ENCODE results near the gene CHIC2. TPM values are rescaled to one million over a fixed set of nuclear protein-coding genes. Genes with fewer than 3 reads are reported as not detected.

CHIC2 gene
- total RNA-seq, 5 donors from 2014 or later (not counting 1 experiment from before 2014, with no cell fraction given), result 38.8 to 59.3 (median 40.5) TPM

DNA sequence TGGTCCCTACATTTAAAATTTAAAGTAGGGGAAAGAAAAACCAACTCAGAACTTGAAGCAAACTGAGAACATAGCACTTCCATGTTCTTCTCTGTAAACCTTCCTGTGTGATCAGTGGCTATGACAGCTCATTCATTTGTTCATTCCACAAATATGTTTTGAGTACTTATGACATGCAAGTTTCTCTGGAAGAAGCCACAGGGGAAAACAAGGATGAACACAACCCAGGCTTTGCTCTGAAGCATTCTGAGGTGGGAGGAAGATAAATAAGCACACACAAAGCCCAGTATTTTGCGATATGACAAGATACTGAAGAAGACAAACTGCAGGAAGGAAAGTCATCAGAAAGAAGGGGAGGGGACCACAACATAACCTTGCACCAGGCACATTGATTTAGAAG lies 96.4 kb downstream of the CHIC2 start:
- DNase-seq (no peak), ATAC-seq (replicated peaks in 1 of 4) (no peak)
- Mint-ChIP-seq H3K4me1 (no peaks in the 10 kb centered on the region), H3K4me3 (no peak overlapping the region), H3K9me3 (peaks cover 0 to 3% (median 0%) of the 10 kb centered on the region in 3 donors), H3K27ac (no peak overlapping the region), H3K36me3 (peaks cover 9% of the 10 kb centered on the region), H3K27me3 (no peaks in the 10 kb centered on the region)
- ChIA-PET POLR2A (no interaction called here), CTCF (no interaction called here)
- WGBS (ENCODE audit: insufficient coverage), result no CpG with 5 or more reads among the region's 1 CpG
- H3K9me3 ChIP-seq, result no peaks in the 10 kb centered on the region
- no peak overlapping the region for H3K27ac ChIP-seq (ENCODE audit: low read length)
- no peaks in the 10 kb centered on the region for H3K27me3 ChIP-seq (replicated peaks in 1 of 2; ENCODE audit: control insufficient read depth in 2 of 2, extremely low read depth in 1 of 2, insufficient read depth in 2 of 2, low read length in 1 of 2)
- no peaks in the 10 kb centered on the region for H3K36me3 ChIP-seq (ENCODE audit: control insufficient read depth in 2 of 2, extremely low read depth in 1 of 2, insufficient read depth in 1 of 2, low read length in 1 of 2)
- no peak overlapping the region for H3K4me3 ChIP-seq (ENCODE audit: control insufficient read depth in 1 of 2, extremely low read depth in 1 of 2, low read length in 1 of 2)
- no peaks in the 10 kb centered on the region for H3K4me1 ChIP-seq (ENCODE audit: control insufficient read depth in 1 of 2, extremely low read depth in 1 of 2, insufficient read depth in 2 of 2, low read length in 2 of 2)

DNA sequence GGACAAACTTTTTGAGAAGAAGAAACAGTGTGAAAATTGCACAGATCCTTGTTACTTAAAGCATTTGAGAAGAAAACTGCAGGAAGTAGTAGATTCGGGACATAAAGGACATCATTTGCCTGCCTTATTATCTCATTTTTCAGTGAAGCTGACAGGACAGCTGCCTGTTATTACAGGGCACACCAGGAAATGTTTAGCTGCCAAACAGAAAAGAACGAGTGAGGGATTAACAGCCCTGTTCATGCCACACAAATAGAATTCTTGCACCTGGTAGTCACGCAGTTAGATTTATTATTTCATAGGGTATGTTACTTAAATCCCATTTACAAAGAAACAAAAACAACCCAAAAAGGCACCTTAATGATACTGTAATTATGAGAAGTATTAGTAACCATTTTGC lies 100.6 kb downstream of the CHIC2 start:
- Histone ChIP-seq H3K9me3 (no peaks in the 10 kb centered on the region), H3K4me3 (ENCODE audit: control insufficient read depth in 1 of 2, extremely low read depth in 1 of 2, low read length in 1 of 2) (no peak overlapping the region), H3K4me1 (ENCODE audit: control insufficient read depth in 1 of 2, extremely low read depth in 1 of 2, insufficient read depth in 2 of 2, low read length in 2 of 2) (no peaks in the 10 kb centered on the region), H3K36me3 (ENCODE audit: control insufficient read depth in 2 of 2, extremely low read depth in 1 of 2, insufficient read depth in 1 of 2, low read length in 1 of 2) (no peaks in the 10 kb centered on the region), H3K27me3 (replicated peaks in 1 of 2; ENCODE audit: control insufficient read depth in 2 of 2, extremely low read depth in 1 of 2, insufficient read depth in 2 of 2, low read length in 1 of 2) (no peaks in the 10 kb centered on the region), H3K27ac (ENCODE audit: low read length) (no peak overlapping the region)
- CTCF ChIA-PET, result no interaction called here
- no peak overlapping the region for H3K27ac Mint-ChIP-seq
- H3K27me3 Mint-ChIP-seq, result no peaks in the 10 kb centered on the region
- no peak overlapping the region for H3K4me3 Mint-ChIP-seq
- H3K4me1 Mint-ChIP-seq, result no peaks in the 10 kb centered on the region
- POLR2A ChIA-PET, result no interaction called here
- H3K36me3 Mint-ChIP-seq, result no peaks in the 10 kb centered on the region
- WGBS (ENCODE audit: insufficient coverage), result 100% methylated on average over 1 of the region's 3 CpGs
- ATAC-seq (replicated peaks in 1 of 4), result no peak
- no peak for DNase-seq
- no peaks in the 10 kb centered on the region for H3K9me3 Mint-ChIP-seq

DNA sequence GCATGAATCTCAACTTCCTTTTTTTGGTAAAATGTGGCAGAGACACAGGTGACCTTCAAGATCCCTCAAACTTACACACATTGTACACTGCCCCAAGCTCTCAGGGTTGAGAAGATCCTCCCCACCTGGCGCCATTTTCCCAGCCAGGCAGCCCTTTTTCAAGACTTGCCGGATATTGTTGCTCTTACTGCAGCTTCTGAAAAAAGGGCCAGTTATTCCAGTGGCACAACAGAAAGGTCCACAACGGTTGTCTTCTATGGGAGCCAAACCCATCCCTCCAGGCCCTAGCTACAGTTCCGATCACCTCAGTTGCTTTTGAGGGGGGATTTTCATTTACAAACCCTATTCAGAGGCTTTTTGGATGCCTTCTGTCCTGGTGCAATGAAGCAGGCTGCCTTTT lies 101.1 kb downstream of the CHIC2 start:
- H3K4me1 Mint-ChIP-seq, result no peaks in the 10 kb centered on the region
- H3K4me3 Mint-ChIP-seq, result no peak overlapping the region
- no peaks in the 10 kb centered on the region for H3K4me1 ChIP-seq (ENCODE audit: control insufficient read depth in 1 of 2, extremely low read depth in 1 of 2, insufficient read depth in 2 of 2, low read length in 2 of 2)
- no peak overlapping the region for H3K4me3 ChIP-seq (ENCODE audit: control insufficient read depth in 1 of 2, extremely low read depth in 1 of 2, low read length in 1 of 2)
- H3K27ac ChIP-seq (ENCODE audit: low read length), result no peak overlapping the region
- no peaks in the 10 kb centered on the region for H3K9me3 Mint-ChIP-seq
- ATAC-seq (replicated peaks in 1 of 4) (no peak), DNase-seq (no peak)
- no peak overlapping the region for H3K27ac Mint-ChIP-seq
- no peaks in the 10 kb centered on the region for H3K36me3 Mint-ChIP-seq
- ChIA-PET CTCF (no interaction called here), POLR2A (no interaction called here)
- no peaks in the 10 kb centered on the region for H3K27me3 Mint-ChIP-seq
- H3K9me3 ChIP-seq, result no peaks in the 10 kb centered on the region
- WGBS (ENCODE audit: insufficient coverage), result 100% methylated on average over 1 of the region's 4 CpGs
- no peaks in the 10 kb centered on the region for H3K36me3 ChIP-seq (ENCODE audit: control insufficient read depth in 2 of 2, extremely low read depth in 1 of 2, insufficient read depth in 1 of 2, low read length in 1 of 2)
- H3K27me3 ChIP-seq (replicated peaks in 1 of 2; ENCODE audit: control insufficient read depth in 2 of 2, extremely low read depth in 1 of 2, insufficient read depth in 2 of 2, low read length in 1 of 2), result no peaks in the 10 kb centered on the region

DNA sequence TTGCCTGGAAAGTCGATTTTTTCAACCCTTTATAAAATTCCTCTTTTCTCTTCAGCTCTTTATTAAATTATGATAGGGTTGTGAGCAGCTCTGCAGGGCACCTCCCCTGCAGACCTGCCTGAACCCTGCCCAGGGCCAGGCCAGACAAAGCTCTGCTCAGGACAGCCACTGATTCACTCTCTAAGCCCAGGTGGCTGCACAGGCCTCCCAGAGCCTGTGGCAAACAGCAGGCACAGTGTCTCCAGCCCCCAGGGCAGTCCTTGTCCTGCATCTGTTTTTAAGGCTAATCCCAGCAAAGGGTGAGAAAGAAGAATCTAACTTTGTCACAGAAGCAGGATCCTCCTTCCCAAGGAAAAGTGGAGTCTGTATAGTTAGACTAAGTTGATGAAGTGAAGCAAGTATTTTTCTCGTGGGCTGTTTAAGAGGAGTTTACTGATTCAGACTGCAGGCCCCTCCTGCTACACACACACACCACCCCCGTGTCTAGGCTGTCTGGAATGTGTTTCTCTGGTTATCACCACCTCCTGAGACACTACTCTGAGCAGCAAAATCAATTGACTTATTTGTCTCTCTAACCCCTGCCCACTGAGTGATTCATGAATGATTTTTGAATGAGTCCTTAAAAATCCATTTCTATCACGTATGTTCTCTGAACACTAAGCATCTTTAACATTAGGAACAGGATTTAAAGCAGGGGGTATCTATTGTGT lies 101.7 kb downstream of the CHIC2 start:
- DNase-seq (no peak), ATAC-seq (replicated peaks in 1 of 4) (no peak)
- no peak overlapping the region for H3K27ac Mint-ChIP-seq
- no peaks in the 10 kb centered on the region for H3K36me3 ChIP-seq (ENCODE audit: control insufficient read depth in 2 of 2, extremely low read depth in 1 of 2, insufficient read depth in 1 of 2, low read length in 1 of 2)
- no peaks in the 10 kb centered on the region for H3K4me1 ChIP-seq (ENCODE audit: control insufficient read depth in 1 of 2, extremely low read depth in 1 of 2, insufficient read depth in 2 of 2, low read length in 2 of 2)
- no peak overlapping the region for H3K4me3 Mint-ChIP-seq
- no CpG with 5 or more reads among the region's 4 CpGs for WGBS (ENCODE audit: insufficient coverage)
- H3K27me3 Mint-ChIP-seq, result no peaks in the 10 kb centered on the region
- no peak overlapping the region for H3K4me3 ChIP-seq (ENCODE audit: control insufficient read depth in 1 of 2, extremely low read depth in 1 of 2, low read length in 1 of 2)
- no peaks in the 10 kb centered on the region for H3K27me3 ChIP-seq (replicated peaks in 1 of 2; ENCODE audit: control insufficient read depth in 2 of 2, extremely low read depth in 1 of 2, insufficient read depth in 2 of 2, low read length in 1 of 2)
- no peaks in the 10 kb centered on the region for H3K9me3 Mint-ChIP-seq
- no peaks in the 10 kb centered on the region for H3K4me1 Mint-ChIP-seq
- POLR2A ChIA-PET, result no interaction called here
- CTCF ChIA-PET, result no interaction called here
- H3K9me3 ChIP-seq, result no peaks in the 10 kb centered on the region
- no peak overlapping the region for H3K27ac ChIP-seq (ENCODE audit: low read length)
- H3K36me3 Mint-ChIP-seq, result no peaks in the 10 kb centered on the region

DNA sequence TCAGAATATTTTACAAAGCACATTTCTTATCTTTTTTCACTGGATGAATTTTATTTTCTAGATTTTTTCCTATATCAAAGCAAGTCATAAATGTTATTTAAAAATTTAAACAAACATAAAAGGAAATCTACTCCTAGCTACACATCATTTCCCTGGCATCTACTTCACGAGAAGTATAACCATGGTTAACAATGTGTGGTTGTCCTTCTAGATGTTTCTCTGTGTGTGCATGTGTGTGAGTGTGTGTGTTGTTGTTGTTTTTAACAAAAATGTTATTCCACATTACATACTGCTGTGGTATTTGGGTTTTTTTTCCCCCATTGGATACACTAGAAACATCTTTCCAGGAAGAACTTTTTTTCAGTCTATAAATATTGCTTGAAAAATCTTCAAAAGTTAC lies 103.1 kb downstream of the CHIC2 start:
- H3K27me3 ChIP-seq (replicated peaks in 1 of 2; ENCODE audit: control insufficient read depth in 2 of 2, extremely low read depth in 1 of 2, insufficient read depth in 2 of 2, low read length in 1 of 2), result no peaks in the 10 kb centered on the region
- no CpG with 5 or more reads among the region's 1 CpG for WGBS (ENCODE audit: insufficient coverage)
- Mint-ChIP-seq H3K4me1 (no peaks in the 10 kb centered on the region), H3K27me3 (no peaks in the 10 kb centered on the region), H3K27ac (no peak overlapping the region), H3K36me3 (no peaks in the 10 kb centered on the region), H3K4me3 (no peak overlapping the region), H3K9me3 (no peaks in the 10 kb centered on the region)
- ATAC-seq (replicated peaks in 1 of 4) (no peak), DNase-seq (no peak)
- H3K4me1 ChIP-seq (ENCODE audit: control insufficient read depth in 1 of 2, extremely low read depth in 1 of 2, insufficient read depth in 2 of 2, low read length in 2 of 2), result no peaks in the 10 kb centered on the region
- no peak overlapping the region for H3K27ac ChIP-seq (ENCODE audit: low read length)
- H3K4me3 ChIP-seq (ENCODE audit: control insufficient read depth in 1 of 2, extremely low read depth in 1 of 2, low read length in 1 of 2), result no peak overlapping the region
- no peaks in the 10 kb centered on the region for H3K36me3 ChIP-seq (ENCODE audit: control insufficient read depth in 2 of 2, extremely low read depth in 1 of 2, insufficient read depth in 1 of 2, low read length in 1 of 2)
- CTCF ChIA-PET, result no interaction called here
- no peaks in the 10 kb centered on the region for H3K9me3 ChIP-seq
- POLR2A ChIA-PET, result interaction anchor here in 1 of 2 donors (0.6 kb wide), 1 partner anchor 57 kb away, joined by 3 read pairs; no protein-coding TSS in a partner anchor

DNA sequence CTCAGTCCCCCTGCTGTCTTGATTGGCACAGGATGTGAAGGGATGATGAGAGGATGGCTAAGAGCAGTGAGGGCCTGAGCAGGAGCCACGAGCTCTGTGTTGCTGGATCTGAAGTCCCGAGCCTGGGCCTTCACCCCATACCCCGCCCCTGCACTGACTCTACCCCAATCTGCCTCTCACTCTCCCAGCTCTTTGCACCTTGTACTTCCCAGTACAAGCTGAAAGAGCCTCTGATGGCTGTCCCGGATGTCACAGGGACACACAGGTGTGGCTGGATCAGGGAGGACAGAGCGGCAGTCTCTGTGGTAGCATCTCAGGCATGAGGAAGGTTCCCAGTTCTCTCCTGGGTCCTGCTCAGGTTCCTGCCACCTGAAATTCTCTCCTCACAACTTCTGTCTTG lies 103.6 kb downstream of the CHIC2 start:
- H3K27ac Mint-ChIP-seq, result no peak overlapping the region
- WGBS (ENCODE audit: insufficient coverage), result 80% methylated on average over 1 of the region's 5 CpGs
- POLR2A ChIA-PET, result no interaction called here
- H3K27ac ChIP-seq (ENCODE audit: low read length), result no peak overlapping the region
- H3K27me3 ChIP-seq (replicated peaks in 1 of 2; ENCODE audit: control insufficient read depth in 2 of 2, extremely low read depth in 1 of 2, insufficient read depth in 2 of 2, low read length in 1 of 2), result no peaks in the 10 kb centered on the region
- H3K4me1 Mint-ChIP-seq, result no peaks in the 10 kb centered on the region
- no peak overlapping the region for H3K4me3 Mint-ChIP-seq
- H3K4me3 ChIP-seq (ENCODE audit: control insufficient read depth in 1 of 2, extremely low read depth in 1 of 2, low read length in 1 of 2), result no peak overlapping the region
- no peaks in the 10 kb centered on the region for H3K9me3 Mint-ChIP-seq
- H3K36me3 ChIP-seq (ENCODE audit: control insufficient read depth in 2 of 2, extremely low read depth in 1 of 2, insufficient read depth in 1 of 2, low read length in 1 of 2), result no peaks in the 10 kb centered on the region
- no peak for ATAC-seq (replicated peaks in 1 of 4)
- H3K4me1 ChIP-seq (ENCODE audit: control insufficient read depth in 1 of 2, extremely low read depth in 1 of 2, insufficient read depth in 2 of 2, low read length in 2 of 2), result no peaks in the 10 kb centered on the region
- no peaks in the 10 kb centered on the region for H3K36me3 Mint-ChIP-seq
- H3K9me3 ChIP-seq, result no peaks in the 10 kb centered on the region
- H3K27me3 Mint-ChIP-seq, result no peaks in the 10 kb centered on the region
- no peak for DNase-seq
- CTCF ChIA-PET, result no interaction called here

All from T-cell (primary cell).